GM19193 (cell line): ENCODE data around the gene CCDC32.

ENCODE experiments used
- POLR2A ChIP-seq: IDR thresholded peaks from 4 replicates; pipeline ENCODE4 v1.6.1; 2011; ENCODE audit not compliant: insufficient read depth, insufficient read length; ENCODE audit errors: extremely low read depth

The CCDC32 gene, protein sequence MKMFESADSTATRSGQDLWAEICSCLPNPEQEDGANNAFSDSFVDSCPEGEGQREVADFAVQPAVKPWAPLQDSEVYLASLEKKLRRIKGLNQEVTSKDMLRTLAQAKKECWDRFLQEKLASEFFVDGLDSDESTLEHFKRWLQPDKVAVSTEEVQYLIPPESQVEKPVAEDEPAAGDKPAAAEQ

DNA sequence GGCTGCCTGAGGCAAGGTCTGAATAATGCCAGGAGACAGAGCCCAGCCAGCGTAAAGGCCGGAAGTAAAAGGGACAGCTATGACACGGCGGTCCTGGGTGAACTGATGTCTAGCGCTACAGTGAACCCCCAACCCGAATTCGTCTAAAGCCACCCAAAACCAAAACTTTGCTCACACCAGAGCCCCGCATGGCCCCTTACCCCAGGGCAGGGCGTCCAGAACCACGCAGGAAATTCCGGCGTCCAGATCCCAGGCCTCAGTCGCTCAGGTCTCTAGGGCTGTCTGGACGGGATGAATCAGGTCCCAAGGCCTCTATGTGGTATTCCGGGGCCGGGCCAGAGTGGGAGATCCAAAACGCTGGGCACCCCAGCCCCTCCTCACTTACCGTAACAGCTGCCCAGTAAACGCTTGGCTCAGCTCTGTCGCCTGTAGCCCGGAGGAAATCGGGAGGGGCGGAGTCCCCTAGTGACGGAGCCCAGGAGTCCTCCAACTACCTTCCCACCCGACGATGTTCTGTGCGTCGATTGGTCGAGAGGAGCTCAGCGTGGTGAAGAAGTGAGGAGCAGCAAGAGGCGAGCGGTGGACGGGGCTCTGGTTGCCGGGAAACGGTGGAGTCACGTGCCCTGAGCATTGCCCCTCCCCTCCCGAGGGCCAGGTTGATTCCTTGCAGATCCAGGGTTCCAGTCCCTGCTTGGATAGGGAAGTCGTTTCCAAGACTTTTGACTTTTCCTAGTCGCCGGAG, at the start of gene CCDC32:
CCDC32 (minus strand) TSS at position 452 of the 742 bp plus-strand sequence. CDS start 2,027 bp downstream, outside the sequence.
- TF ChIP-seq POLR2A = peak; percentile 91

DNA sequence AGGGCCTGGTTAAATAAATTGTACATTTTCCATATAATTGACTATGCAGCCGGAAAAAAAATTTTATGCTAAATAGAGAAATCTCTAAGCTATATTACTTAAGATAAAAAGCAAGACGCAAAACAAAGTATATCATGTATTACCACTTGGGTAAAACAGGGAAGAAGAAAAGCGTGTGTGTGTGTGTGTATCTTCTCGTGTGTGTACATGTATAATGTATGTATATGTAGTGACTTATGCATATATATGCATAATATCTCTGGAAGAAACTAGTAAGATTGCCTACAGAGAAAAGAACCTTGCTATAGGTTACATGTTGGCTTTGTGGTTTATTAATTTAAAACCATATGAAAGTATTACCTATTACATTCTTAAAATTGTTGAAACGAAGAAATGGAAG, 48.2 kb upstream of the CCDC32 start:
- TF ChIP-seq POLR2A = no peak

DNA sequence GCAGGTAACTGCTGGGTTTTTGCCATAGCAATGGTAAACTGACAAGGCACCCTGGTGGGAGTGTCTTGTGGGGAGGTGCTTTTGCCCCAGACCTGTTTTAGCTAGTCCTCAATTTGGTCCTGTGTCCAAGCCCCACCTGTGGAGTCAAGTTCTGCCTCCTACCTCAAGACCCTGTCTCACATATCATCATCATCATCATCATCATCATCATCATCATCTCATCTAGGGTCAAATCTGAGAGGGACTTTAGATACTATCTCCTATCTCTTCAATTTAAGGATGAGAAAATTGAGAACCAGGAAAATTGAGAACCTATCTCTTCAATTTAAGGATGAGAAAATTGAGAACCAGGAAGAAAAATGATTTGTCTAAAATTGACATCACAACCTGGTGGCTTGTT, 39.1 kb upstream of the CCDC32 start:
- no peak for TF ChIP-seq POLR2A

DNA sequence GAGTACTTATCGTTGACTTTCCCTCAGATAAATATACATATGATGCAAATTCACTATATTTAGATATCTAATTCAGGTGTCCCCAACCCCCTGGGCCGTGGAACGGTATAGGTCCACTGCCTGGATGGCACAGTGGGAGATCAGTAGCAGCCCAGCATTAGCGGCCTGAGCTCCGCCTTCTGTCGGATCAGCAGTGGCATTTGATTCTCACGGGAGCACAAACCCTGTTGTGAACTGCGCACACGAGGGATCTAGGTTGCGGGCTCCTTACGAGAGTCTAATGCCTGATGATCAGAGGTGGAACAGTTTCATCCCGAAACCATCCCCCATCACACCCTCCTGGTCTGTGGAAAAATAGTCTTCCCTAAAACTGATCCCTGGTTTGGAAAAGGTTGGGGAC, 36.1 kb upstream of the CCDC32 start:
- no peak for TF ChIP-seq POLR2A

DNA sequence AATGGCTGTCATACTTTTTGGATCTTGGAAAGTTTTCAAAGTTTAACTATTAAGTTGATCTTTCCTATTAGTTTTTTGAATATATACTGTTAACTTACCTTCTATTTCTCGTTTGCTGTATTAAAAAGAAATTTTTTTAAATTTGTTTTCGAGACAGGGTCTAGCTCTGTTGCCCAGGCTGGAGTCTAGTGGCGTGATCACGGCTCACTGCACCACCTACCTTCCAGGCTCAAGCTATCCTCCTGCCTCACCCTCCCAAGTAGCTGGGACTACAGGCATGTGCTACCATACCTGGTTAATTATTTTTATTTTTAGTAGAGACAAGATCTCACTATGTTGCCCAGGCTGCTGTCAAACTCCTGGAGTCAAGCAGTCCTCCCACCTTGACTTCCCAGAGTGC, 33.8 kb upstream of the CCDC32 start:
- no peak for TF ChIP-seq POLR2A

DNA sequence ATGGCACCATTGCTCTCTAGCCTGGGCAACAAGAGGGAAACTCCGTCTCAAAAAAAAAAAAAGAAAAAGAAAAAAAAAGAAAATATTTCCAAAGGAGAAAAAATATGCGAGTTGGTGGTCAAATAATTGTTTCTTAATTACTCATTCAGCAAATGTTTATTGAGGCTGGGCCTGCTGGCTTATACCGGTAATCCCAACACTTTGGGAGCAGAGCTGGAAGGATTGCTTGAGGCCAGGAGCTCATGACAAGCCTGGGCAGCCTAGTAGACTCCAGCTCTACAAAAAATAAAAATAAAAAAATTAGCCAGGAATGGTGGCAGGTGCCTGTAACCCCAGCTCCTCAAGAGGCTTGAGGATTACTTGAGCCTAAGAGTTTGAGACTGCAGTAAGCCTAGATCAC, 33.3 kb upstream of the CCDC32 start:
- no peak for TF ChIP-seq POLR2A

DNA sequence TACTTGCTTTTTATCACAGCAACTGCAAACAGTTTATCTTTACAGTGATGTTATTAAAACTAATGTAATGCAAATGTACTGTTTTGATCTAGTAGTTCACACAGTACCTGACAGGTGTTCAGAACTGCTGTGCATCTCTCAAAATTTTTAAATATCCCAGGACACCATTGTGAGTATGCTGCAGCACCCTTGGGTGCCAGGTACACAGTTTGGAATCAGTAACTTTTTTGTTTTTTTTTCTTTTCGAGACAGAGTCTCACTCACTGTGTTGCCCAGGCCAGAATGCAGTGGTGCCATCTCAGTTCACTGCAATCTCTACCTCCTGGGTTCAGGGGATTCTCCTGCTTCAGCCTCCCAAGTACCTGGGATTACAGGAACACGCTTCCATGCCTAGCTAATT, 32.2 kb upstream of the CCDC32 start:
- no peak for TF ChIP-seq POLR2A

DNA sequence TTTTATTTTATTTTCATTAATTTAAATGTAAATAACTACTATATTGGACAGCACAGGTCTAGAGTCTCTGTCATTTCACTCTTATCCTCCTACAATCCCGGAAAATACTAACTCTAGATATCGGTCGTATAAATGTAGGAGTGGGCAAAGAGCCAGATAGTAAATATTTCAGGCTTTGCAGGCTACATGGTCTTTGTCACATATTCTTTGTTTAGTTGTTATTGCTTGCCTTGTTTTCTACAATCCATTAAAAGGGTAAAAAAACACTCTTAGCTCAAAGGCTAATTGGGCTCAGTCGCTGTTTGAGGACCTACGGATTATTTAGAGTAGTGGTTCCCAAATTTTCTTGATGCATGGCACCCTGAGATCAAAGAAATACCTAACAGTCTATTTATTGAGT, 30.9 kb upstream of the CCDC32 start:
- no peak for TF ChIP-seq POLR2A

DNA sequence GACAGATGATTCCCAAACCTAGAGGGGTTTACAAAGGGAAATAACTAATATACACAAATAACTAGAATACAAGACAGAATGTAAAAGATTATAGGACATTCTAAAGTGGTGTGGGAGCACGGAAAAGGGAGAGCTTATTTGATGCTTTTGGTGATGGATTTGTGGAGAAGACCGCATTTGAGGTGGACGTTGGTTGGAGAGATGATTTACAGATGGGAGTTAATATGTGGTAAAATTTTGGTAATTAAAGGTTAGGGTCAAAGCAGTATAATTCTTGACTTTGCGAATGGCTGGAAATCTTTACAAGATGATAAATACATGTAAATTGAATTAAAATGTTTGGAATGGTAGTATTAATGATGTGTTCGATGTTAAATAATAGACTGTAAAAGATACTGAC, 30.4 kb upstream of the CCDC32 start:
- TF ChIP-seq POLR2A = no peak

DNA sequence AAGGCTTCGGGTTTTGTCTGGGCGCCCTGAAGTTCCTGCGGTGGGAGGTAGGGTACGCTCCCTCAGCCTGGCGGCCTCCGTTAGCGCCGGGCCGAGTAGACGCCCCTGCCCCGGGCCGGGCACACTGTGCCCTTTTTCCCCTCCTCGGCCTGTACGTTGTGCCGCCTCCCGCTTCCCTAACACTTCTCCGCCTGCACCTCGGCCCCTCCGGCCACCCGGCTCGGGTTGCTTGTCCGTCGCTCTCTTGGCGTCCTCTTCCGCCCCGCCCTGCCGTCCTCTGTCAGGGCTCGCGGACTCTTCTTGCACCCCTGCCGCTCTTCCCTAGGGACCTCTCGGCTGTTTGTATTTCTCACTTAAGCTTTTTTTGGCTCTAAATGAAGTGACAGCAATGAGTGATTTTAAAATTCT, 29.6 kb upstream of the CCDC32 start:
- no peak for TF ChIP-seq POLR2A

DNA sequence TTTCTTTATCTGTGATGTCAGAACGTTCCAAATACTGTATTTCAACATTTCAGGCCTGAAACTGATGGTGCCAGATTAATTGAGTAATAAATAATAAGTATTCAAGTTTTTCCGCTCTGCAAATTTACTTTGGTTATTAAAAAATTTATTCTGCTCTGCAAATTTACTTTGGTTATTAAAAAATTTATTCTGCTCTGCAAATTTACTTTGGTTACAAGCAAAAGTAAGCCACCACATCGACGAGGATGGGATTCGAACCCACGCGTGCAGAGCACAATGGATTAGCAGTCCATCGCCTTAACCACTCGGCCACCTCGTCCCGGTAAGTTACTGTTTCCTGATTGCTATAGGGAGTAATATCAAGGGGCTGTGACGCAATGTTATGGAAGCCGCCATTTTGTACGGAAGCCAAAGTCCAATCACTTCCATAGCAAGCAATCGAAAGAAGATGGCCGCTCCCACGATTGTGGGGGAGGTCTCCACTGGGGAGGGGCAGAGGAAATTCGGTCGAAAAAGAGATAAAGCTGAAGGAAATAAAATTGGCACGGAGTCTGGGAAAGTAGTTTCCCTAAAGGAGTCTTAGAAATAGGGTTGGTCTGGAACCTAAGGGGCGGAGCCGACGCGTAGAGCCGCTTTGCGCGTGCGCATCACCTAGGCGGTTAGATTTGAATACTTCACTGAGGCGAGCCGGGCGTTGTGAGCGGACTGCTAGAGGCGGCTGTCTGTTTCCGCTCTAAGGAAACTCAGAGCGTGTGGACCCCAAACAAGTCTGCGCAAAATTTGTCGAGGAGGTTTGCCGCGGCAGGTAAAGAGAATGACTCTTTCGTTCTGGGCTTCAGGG, 29.0 kb upstream of the CCDC32 start, which contains the start of gene KNL1:
KNL1 (plus strand) TSS at position 662 of the 841 bp plus-strand sequence. CDS start 8,683 bp downstream, outside the sequence.
- peak; percentile 69 for TF ChIP-seq POLR2A

DNA sequence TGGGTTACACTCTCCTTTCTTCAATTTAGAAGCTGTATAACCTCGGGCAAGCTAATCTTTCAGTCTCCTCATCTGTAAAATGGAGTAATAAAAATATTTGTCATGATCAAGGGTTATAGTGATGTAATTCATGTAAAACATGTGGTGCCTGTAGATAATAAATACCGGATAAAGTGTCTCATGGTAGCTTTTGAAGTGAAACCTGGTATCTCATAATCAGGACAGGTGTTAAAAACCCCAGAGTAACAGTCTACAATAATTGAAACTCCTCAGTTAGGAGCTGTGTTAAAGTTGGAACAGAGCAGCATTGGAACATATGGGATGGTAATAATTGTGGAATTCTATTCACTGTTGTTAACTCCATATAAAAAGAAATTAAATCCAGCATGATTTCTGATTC, 28.3 kb upstream of the CCDC32 start:
- TF ChIP-seq POLR2A = no peak

DNA sequence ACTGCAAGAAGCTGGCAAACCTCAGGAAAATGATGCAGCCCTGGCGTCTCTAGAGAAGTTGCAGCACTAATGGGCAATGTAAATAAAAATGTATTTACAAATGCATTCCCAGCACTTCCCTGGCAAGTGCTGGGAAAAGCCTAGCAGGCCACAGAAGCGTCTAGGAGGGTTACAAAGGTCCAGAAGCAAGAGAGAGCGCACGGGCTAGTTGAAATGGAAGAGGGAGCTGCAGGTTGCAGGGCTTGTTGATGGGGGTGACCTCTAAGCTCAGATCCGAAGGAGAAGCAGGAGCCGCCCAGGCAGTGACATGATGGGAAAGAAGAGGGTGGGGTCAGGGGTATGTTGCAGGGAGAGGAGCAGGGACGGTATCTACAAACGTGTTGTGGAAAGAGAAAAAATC, 26.5 kb upstream of the CCDC32 start:
- no peak for TF ChIP-seq POLR2A

DNA sequence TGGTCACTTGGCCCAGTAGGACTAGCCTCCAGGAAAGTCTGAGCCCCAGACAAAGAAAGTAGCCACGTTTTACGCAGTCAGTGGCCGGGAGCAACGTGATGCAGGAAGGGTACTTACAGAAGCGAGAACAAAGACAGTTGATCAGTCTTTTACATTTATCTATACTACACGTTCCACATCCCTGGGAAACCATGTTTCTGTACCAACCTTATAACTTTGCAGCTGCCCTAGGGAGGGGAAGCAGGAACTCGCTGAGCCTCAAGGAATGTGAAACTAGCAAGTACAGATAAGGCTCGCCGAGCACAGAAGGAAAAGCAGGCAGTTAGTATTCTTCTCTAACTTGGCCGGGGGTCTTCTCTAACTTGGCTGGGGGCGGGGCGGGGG, 25.8 kb upstream of the CCDC32 start:
- TF ChIP-seq POLR2A = no peak

DNA sequence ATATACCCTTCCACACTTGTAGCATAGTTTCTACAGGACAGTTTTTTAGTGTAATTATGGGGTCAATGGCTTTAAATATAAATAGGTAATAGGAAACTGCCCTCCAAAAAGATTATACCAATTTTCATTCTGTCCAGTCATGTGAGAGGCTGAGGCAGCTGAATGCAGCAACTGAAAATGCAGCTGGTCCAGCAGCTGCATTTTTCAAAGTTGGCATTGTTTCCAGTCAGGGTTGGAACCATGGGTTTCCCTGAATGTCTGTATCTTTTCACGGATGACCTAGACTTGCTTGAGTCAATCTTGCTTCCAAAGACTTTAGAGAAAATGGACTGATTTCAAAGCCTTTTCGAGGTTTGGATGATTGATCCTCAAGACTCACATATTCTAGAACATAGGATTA, 19.3 kb upstream of the CCDC32 start:
- TF ChIP-seq POLR2A = no peak
